K562 (cell line): ENCODE data around the gene PHLDB2.

Experiments used
- CBX2 ChIP-seq: fragments of 200-600 bp; sonication (generic); IDR thresholded peaks from one replicate; pipeline ENCODE4 v1.6.1; 2012; ENCODE audit warnings: mild to moderate bottlenecking, low read length, inconsistent platforms; ENCODE audit not compliant: insufficient read depth, poor library complexity, severe bottlenecking
- EGR1 ChIP-seq: fragments of 450-650 bp; conservative IDR thresholded peaks from 2 replicates; pipeline ENCODE4 v1.6.1; 2017; ENCODE audit warnings: mild to moderate bottlenecking
- ELF4 ChIP-seq: fragments of 450-650 bp; formaldehyde crosslinking; IDR thresholded peaks from 2 replicates; pipeline ENCODE4 v1.4.0; 2022; ENCODE audit warnings: missing genetic modification characterization
- HDAC2 ChIP-seq: fragments of 450-650 bp; IDR thresholded peaks from 2 replicates; pipeline ENCODE4 v1.6.1; 2016; ENCODE audit warnings: mild to moderate bottlenecking
- KAT7 ChIP-seq: sonication (generic); formaldehyde crosslinking; IDR thresholded peaks from 2 replicates; pipeline ENCODE4 v1.8.0; 2022; ENCODE audit warnings: missing genetic modification reagents, mild to moderate bottlenecking, borderline replicate concordance
- POLR2AphosphoS5 ChIP-seq: IDR thresholded peaks from 2 replicates; pipeline ENCODE4 v1.6.1; 2011; ENCODE audit warnings: mild to moderate bottlenecking, low read depth, low read length, moderate library complexity; ENCODE audit not compliant: control insufficient read depth, insufficient read depth
- SIN3A ChIP-seq, 2 experiments: fragments of 150-350 bp in 1 of 2; IDR thresholded peaks; 2 replicates each; pipeline ENCODE4 v1.6.1; 2011 to 2016; ENCODE audit warnings: borderline replicate concordance in 2 of 2, low read depth in 2 of 2, low read length in 2 of 2, mild to moderate bottlenecking in 2 of 2, moderate library complexity in 2 of 2; ENCODE audit not compliant: control insufficient read depth in 1 of 2
- SP2 ChIP-seq: IDR thresholded peaks from 2 replicates; pipeline ENCODE4 v1.6.1; 2011; ENCODE audit warnings: mild to moderate bottlenecking, low read depth, low read length, moderate library complexity; ENCODE audit not compliant: poor library complexity, severe bottlenecking; ENCODE audit errors: extremely low read depth
- TBL1XR1 ChIP-seq, 2 experiments: IDR thresholded peaks; 2 replicates each; pipeline ENCODE4 v1.6.1; 2012; ENCODE audit warnings: improper control_type of control experiment in 2 of 2, low read length in 2 of 2, mild to moderate bottlenecking in 1 of 2
- ZNF584 ChIP-seq: fragments of 200-800 bp; sonication (Bioruptor generic); IDR thresholded peaks from 2 replicates; pipeline ENCODE4 v1.6.1; 2016; ENCODE audit warnings: low read depth, mild to moderate bottlenecking, missing genetic modification characterization, missing compliant biosample characterization
- ZSCAN29 ChIP-seq: fragments of 450-650 bp; IDR thresholded peaks from 2 replicates; pipeline ENCODE4 v1.6.1; 2017
- TF ChIP-seq, protein P1 (sequence below): fragments of 250-450 bp; sonication (Bioruptor Pico); IDR thresholded peaks from 2 replicates; pipeline ENCODE4 v1.5.0; 2022; ENCODE audit warnings: mild to moderate bottlenecking
- TF ChIP-seq, protein P2 (sequence below), 3 experiments: IDR thresholded peaks in 2 of 3; conservative IDR thresholded peaks in 1 of 3; 2 replicates each; pipeline ENCODE4 v1.5.1; 2011 to 2012; ENCODE audit warnings: low read length in 3 of 3, mild to moderate bottlenecking in 3 of 3, control low read depth in 2 of 3, improper control_type of control experiment in 1 of 3, inconsistent platforms in 1 of 3, low read depth in 1 of 3, mixed read lengths in 1 of 3, moderate library complexity in 1 of 3; ENCODE audit not compliant: insufficient read depth in 2 of 3
- TF ChIP-seq, protein P3 (sequence below): fragments of 450-650 bp; conservative IDR thresholded peaks from 2 replicates; pipeline ENCODE4 v1.6.1; 2016; ENCODE audit warnings: missing genetic modification characterization, low read depth, mild to moderate bottlenecking, missing compliant biosample characterization, moderate library complexity

DNA sequence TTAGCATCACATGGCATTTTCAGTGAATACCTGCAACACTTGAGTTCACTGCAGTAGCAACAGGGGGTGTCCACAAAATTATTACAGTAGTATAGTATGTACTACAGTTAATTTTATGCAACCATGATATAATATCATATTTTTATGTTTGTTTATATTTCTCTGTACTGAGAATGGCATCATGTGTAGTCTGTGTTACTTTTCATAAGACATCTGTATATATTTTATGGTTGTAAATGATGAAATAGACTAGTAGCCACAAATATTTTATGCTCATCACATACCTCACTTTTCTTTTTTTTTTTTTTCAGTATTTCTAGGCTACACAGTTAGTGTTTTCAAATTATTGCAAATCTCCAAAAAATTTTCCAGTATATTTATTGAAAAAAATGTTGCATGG, 22.4 kb downstream of the PHLDB2 start:
- TF ChIP-seq, protein P1, sequence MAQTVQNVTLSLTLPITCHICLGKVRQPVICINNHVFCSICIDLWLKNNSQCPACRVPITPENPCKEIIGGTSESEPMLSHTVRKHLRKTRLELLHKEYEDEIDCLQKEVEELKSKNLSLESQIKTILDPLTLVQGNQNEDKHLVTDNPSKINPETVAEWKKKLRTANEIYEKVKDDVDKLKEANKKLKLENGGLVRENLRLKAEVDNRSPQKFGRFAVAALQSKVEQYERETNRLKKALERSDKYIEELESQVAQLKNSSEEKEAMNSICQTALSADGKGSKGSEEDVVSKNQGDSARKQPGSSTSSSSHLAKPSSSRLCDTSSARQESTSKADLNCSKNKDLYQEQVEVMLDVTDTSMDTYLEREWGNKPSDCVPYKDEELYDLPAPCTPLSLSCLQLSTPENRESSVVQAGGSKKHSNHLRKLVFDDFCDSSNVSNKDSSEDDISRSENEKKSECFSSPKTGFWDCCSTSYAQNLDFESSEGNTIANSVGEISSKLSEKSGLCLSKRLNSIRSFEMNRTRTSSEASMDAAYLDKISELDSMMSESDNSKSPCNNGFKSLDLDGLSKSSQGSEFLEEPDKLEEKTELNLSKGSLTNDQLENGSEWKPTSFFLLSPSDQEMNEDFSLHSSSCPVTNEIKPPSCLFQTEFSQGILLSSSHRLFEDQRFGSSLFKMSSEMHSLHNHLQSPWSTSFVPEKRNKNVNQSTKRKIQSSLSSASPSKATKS: no peak
- TF ChIP-seq ELF4 (CRISPR knock-in tag) (no peak), KAT7 (CRISPR knock-in tag) (no peak), EGR1 (no peak), SIN3A (IDR thresholded peaks at IDR 0.05; ENCODE audit: borderline replicate concordance in 2 of 2, control insufficient read depth in 1 of 2, low read depth in 2 of 2, low read length in 2 of 2) (no peak), HDAC2 (no peak), POLR2AphosphoS5 (no peak), ZSCAN29 (no peak), TBL1XR1 (IDR thresholded peaks at IDR 0.05; ENCODE audit: low read length in 2 of 2) (no peak), ZNF584 (no peak), CBX2 (no peak), SP2 (no peak)
- TF ChIP-seq, protein P2, sequence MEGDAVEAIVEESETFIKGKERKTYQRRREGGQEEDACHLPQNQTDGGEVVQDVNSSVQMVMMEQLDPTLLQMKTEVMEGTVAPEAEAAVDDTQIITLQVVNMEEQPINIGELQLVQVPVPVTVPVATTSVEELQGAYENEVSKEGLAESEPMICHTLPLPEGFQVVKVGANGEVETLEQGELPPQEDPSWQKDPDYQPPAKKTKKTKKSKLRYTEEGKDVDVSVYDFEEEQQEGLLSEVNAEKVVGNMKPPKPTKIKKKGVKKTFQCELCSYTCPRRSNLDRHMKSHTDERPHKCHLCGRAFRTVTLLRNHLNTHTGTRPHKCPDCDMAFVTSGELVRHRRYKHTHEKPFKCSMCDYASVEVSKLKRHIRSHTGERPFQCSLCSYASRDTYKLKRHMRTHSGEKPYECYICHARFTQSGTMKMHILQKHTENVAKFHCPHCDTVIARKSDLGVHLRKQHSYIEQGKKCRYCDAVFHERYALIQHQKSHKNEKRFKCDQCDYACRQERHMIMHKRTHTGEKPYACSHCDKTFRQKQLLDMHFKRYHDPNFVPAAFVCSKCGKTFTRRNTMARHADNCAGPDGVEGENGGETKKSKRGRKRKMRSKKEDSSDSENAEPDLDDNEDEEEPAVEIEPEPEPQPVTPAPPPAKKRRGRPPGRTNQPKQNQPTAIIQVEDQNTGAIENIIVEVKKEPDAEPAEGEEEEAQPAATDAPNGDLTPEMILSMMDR (IDR thresholded peaks at IDR 0.05 in 2 of 3, conservative IDR thresholded peaks at IDR 0.05 in 1 of 3; ENCODE audit: insufficient read depth in 2 of 3, low read depth in 1 of 3, low read length in 3 of 3): no peak
- TF ChIP-seq, protein P3, sequence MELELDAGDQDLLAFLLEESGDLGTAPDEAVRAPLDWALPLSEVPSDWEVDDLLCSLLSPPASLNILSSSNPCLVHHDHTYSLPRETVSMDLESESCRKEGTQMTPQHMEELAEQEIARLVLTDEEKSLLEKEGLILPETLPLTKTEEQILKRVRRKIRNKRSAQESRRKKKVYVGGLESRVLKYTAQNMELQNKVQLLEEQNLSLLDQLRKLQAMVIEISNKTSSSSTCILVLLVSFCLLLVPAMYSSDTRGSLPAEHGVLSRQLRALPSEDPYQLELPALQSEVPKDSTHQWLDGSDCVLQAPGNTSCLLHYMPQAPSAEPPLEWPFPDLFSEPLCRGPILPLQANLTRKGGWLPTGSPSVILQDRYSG (tag): no peak
